SIG-M5 treated with dmso at 0.1 percent for 504 hours (cell line): ENCODE results near the gene BDH1.
"Not testable (repeated sequence)": the region's sequence is repeated elsewhere in the genome, so short reads cannot be mapped to it uniquely, and the experiment has no call there.

ENCODE experiments used
- DNase-seq: peaks from one replicate; lab custom pipeline; 2025; ENCODE audit not compliant: unreplicated experiment; lab: John Stamatoyannopoulos, UW

The BDH1 gene

DNA sequence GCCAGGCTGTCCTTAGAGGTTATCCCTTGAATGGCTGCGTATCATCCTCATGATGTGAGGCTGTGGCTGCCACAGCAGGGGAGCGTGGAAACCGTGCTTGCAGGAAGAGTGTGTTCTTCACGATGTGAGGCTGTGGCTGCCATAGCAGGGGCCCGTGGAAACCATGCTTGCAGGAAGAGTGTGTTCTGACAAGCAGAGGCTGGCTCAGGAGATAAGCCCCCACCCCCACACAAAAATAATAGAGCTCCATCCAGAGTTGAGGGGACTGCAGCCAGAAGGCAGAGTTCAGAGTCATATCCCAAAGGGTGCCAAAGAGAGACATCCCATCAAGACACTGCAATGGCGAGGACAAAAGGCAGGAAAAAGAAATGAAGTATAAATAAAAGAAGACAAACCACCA is 22.6 kb upstream of the BDH1 start:
- no peak for DNase-seq

DNA sequence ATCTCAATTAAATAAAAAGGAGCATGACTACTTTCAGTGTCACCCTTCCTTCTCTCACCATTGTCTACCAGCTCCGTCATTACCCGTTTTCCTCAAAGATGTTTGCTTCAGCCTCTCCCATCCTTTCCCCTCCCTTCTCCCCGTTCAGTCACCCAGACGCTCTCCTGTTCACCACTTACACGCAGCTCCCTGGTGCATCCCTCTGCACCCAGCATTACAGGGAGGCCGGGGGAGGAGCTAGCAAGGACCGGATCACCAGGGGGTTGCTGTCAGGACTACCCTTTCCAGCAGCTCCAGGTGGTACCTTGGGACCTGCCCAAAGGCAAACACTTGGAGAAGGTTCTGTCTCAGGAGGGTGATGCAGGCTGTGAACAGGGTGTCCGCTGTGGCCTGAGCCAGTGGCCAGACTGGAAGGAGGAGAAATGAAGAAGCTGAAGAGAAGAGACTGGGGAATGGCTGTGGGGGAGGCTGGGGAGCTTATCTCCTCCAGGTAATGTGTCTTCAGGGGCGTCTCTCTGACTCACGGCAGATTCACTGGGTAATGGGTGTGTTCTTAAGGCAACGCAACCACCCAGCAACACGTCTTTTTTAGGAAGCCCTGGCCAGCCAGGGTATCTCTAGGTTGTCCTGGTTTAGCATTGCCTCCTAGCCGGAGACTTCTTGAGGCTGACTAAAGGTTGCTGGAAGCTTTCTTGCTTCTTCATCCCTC is 21.8 kb upstream of the BDH1 start:
- no peak for DNase-seq

DNA sequence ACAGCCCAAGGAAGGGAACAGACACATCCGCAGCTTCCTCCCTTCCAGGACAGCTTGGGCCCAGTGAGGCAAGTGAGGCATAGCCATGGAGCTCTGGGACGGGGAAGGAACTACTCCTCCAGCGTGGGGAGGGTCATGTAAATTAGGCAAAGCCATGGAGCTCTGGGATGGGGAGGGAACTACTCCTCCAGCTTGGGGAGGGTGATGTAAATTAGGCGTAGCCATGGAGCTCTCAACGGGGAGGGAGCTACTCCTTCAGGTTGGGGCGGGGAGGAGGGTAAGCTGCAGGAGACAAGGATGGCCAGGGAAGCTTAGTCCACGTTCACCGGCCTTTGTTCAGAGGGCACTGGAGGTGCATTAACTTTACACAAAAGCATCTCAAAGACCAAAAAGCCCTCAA is 21.1 kb upstream of the BDH1 start:
- DNase-seq = no peak

DNA sequence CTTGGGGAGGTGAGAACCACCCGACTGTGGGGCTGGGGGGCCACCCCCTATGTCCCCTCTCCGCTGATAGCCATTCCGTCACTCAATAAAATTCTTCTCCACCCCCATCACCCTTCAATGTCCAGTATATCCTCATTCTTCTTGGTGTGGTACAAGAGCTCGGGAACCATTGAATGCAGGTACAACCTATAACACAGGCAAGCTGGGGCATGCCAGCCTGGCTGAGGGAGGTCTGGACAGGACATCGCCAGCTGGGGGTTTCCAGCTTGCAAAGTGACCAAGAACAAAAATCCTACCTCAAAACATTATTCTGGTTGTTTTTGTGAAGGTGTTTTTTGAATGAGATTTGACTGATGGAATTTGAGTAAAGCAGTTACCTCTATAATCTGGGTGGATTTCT is 19.6 kb upstream of the BDH1 start:
- DNase-seq = no peak

DNA sequence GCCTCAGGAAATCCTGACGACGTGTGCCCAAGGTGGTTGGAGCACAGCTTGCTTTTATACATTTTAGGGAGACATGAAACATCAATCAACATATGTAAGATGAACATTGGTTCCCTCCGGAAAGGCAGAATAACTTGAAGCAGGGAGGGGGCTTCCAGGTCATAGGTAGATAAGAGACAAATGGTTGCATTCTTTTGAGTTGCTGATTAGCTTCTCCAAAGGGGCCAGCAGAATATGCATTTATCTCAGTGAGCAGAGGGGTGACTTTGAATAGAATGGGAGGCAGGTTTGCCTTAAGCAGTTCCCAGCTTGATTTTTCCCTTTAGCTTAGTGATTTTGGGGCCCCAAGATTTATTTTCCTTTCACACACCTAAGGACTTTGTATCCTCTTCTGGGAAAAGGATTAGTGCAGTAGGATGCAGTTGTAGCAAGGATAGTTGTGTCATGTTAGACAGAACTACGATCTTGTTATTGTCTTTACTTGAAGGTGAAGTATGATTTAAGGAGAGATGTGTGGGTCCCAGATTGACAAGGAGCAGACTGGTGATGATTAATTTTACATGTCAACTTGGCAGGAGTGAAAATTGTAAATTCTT is 18.7 kb upstream of the BDH1 start:
- DNase-seq = not testable (repeated sequence)

DNA sequence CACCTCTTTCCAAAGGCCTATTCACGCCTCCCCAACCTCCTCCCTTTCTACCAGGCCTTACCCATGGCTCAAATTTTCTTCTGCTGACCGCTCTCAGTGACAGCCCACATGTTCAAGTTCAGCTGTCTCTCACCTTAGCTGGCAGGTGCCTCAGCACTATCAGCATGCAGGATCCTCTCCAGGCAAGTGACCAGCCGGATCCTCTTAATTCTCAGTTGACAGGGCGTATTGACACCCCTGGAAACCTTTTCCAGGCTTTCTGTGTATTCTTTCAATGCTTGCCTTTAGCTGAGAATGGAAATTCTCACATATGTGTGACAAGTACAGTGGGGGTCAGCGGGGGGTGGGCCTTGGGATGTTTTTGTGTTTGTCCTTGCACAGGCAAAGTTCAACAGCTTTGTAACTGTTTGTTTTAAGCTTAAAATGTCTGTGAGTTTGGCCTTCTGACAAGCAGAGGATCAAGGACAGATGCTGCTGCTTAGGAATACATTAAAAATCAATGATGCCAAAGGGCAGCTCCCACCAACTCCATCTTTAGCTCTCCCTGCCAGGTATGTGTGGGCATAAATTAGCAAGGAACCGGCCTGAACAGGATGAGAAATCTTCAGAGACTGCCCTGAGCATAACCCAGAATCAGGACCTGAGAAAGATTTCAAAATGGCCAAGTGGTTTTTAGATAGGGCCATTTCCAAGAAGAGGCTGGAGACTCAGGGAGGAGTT is 17.4 kb upstream of the BDH1 start:
- no peak for DNase-seq

DNA sequence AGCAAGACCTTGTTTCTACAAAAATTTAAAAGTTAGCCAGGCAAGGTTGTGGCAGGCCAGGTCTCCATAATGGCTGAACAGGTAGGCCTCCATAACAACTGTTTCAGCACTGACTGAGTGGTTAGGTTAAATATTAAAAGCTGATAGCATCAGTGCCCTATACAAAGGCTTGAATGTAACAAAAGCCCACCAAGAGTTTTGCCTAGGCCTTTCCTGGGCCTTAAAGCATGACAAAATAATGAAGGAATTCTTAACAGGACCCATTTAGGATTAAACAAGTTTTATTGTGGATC is 16.1 kb upstream of the BDH1 start:
- not testable (repeated sequence) for DNase-seq

DNA sequence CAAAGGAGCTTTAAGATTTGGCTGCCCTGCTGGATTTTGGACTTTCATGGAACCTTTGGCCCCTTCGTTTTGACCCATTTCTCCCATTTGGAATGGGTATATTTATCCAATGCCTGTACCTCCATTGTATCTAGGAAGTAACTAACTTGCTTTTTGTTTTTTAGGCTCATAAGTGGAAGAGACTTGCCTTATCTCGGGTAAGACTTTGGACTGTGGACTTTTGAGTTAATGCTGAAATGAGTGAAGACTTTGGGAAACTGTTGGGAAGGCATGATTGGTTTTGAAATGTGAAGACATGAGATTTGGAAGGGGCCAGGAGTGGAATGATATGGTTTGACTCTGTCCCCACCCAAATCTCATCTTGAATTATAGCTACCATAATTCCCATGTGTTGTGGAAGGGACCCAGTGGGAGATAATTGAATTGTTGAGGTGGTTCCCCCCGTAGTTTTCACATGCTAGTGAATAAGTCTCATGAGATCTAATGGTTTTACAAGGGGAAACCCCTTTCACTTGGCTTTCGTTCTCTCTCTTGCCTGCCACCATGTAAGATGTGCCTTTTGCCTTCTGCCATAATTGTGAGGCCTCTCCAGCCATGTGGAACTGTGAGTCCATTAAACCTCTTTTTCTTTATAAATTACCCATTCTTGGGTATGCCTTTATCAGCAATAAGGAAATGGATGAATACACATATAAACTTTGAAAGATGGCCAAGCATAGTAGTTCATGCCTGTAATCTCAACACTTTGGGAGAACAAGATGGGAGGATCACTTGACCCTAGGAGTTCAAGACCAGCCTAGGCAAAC is 15.5 kb upstream of the BDH1 start:
- DNase-seq = not testable (repeated sequence)

DNA sequence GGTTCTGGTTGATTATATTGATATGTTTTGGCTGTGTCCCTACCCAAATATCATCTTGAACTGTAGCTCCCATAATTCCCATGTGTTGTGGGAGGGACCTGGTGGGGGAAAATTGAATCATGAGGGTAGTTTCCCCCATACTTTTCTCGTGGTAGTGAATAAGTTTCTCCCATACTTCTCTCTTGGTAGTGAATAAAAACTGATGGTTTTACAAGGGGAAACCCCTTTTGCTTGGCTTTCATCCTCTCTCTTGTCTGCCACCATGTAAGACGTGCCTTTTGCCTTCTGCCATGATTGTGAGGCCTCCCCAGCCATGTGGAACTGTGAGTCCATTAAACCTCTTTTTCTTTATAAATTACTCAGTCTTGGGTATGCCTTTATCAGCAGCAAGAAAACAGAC is 13.7 kb upstream of the BDH1 start:
- not testable (repeated sequence) for DNase-seq

DNA sequence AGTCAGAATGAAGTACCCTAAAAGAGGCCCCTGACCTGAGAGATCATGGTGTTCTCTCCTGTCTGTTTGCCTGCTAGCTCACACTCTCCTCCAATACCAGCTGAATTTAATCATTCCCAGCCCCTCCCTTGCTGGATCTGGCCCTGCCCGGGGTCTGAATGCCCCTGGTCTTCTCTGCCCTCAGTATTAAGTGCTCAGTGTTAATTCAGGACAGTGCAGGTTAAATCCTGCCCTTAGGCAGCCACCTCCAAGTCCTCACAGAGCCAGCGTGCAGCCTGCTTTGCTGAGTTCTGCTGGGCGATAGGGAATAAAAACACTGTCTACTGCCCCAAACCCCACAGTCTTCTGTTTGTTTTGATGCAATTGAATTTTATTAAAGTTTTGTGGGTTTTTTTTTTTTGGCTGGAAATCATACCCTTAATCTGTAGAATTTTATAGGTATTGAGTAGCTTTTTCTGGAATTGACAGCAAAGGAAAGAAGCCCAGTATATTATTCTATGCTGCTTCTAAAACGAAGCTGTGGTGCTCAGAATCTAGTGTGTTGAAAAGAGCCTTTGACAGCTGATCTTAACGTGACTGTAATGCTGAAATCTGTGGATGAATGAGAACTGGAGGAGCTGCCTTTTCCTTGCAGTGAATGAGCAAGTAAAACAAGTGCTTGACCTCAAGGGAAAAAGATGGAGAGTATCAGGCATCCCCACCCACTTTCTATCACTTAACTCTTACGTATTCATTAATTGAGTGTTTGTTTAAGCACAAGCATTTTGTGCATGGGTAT is 12.3 kb upstream of the BDH1 start:
- no peak for DNase-seq

DNA sequence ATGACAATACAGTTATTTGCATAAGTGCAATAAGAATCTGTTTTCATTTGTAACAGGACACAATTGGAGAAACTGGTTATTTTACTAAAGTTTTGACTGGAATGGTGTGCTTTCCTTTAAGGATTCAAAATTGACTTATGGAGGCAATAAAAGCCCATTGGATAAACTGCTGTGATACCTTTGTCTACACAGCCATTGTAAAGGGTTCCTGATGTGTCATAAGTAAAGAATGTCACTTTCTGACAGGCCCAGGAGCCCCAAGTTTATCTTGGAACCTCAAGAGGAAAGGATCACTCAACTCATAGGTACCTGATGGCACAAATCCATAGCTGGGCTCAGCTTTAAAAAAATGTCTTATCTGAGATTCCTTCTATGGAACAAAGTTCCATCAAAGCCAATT is 10.4 kb upstream of the BDH1 start:
- not testable (repeated sequence) for DNase-seq

DNA sequence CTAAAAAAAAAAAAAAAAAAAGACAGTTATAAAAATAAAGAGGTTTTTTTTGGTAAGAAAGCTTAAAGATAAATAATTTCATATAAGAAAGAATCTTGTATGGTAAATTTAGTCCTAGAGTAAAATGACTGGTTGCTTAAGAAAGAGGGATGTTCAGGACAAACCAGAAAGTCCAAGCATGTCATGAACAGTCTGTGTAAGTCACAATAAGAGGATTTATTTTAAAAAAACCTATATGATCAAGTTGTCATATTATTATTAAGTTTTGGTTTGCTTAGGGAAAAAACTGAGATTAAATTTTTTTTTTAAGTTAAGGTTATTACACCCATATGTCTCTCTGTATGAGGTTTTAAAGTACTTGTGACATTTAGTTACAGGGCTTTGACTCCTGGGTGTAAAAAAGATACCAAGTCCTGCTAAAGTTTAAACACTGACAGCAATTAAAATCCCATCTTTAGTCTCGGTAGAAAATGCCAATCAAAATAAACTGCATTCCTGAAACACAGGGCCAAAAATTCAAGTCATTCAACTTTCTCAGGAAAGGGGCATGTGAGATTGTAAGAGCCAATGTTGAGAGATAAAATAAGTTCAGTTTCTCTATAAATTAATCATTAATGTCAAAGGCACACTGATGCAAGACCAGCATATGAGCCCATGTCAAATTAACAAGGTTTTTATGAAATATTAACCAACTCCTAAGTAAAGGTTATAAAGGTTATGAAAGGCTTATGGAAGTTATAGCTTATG is 8.5 kb upstream of the BDH1 start:
- DNase-seq = no peak

DNA sequence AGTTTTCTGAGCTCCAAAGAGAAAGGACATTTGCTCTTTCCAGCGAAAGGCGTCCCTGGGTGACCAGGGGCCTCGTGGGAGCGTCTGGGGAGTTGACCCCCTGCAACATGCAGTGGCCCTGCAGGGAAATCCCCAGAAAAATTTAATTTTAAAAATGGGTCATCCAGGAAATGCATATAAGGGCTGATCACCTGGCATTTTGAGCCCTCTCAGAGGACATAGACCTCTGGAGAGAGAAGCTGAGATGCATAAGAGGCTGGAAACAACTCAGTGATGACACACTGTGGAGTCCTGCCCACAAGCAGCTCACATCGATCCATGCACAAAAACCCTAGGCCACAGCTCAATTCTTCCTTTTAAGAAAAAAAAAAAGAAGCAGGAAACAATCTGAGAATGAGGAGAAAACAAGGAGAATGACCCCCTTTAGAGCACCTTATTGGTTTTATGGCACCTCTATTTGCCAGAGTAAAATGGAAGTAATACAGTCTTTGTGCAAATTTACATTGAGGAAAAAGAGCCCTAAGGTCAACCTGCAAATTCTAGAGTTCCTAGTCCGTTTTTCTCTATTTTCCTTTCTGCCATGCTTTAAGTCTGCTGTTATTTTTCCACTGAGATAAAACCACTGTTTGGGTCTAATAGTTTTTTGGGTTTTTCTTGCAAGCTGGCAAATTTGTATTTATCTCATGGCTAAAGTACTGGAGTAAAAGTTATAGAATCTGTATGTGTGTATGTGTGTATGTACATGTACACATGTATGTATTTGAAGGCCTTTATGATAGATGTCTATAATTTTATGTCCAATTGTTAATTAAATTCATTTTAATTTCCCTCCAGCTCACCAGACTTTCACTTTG is 6.9 kb upstream of the BDH1 start:
- DNase-seq = no peak

DNA sequence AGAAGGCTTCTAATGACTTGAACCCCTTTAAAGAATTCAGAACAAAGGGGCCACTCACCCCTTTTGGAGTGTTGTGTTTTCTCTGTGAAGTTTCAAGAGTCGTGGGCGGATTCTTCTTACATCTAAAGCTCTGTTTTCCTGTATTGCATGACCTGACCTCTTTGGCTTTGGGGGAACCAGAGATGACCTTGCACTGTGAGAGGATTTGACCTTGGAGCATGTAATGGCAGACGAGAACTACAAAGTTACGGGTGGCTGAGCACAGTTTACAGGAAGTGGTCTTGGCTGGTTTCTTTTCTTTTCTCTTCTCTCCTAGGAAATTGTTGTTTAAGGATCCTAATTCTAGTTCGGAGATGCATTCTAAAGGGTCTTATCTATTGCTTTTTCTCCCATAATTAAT is 6.2 kb upstream of the BDH1 start:
- no peak for DNase-seq

DNA sequence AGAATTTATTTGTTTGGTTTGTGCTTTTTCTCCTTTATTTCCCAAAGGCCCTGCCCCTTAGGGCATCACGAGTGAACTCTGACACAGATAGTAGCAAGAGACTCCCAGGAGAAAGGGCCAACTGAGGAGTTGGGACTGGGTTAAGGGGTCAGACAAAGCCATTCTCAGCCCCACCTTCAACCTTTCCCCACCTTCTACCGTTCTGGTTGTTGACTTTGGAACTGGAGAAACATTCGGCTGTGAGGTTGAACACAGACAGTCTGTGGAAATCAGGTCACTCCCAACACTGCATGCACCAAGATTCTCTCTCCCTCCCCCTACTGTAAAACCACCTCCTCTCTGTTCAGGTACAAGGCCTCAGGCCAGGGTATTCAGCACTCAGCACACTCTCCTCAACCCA is 3.9 kb upstream of the BDH1 start:
- DNase-seq = no peak

DNA sequence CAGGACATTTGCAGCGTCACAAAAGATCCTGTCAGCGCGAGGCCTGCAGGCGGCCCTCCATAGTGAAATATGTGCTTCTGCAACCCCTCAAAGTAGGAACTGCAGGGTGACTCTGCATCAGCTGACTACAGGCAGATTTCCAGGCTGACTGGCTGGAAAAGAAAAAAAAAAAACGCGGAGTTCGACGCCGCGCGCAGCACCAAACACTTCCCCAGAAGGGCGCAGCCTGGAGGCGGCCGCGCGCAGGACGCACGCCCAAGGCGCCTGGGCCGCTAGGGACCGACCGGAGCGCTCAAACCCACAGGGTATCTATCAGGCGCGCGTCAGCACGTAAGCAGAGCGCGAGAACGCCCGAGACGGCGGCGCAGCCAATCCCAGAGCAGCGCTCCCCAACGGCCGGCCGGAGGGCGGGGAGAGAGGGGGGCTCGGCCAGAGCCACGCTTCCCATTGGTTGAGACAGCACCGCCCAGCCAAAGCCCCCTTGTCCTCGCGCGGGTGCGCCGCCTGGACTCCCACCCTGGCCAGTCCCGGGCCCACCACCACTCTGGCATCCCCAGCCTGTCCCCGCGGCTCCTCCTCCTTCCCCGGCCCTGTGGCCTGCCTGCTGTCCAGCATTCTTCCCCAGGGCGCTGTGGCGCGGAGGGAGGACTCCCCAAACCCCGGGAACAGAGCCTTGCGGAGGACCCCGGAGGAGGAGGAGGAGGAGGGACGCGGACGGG is 1.0 kb downstream of the BDH1 start:
- peak; percentile 98 for DNase-seq

DNA sequence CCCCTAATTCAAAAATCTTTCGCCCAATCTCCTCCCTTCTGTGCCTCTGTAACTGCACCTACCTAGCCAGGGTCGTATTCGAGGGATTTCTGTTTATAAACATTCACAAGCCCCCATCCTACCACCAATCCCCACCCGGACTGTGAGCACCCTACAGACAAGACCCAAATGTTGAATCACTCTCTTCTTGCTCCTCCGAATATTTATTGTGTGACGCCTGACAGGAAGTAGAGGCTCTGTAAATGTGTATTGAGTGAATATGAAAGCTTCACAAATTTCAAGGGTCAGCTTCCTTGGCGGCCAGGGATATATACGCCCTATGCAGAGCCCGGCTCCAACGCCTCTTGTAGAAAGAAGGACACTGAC is 1.6 kb downstream of the BDH1 start:
- peak; percentile 45 for DNase-seq

DNA sequence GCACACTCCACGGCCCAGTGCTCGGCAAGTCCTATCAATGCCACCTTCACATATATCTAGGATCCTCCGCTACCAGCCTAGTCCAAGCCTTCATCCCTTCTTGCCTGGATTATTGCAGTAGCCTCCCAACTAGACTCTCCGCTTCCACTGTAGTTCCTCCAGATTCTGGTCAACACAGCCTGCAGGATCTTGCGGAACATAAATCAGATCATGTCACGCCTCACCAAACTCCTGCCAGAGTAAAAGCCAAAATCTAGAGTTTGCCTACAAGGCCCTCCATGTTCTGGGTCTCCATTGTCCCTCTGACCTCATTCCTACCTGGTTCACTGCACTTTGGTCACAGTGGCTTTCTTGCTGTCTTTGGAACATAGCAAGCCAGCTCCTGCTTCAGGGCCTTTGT is 3.6 kb downstream of the BDH1 start:
- no peak for DNase-seq

DNA sequence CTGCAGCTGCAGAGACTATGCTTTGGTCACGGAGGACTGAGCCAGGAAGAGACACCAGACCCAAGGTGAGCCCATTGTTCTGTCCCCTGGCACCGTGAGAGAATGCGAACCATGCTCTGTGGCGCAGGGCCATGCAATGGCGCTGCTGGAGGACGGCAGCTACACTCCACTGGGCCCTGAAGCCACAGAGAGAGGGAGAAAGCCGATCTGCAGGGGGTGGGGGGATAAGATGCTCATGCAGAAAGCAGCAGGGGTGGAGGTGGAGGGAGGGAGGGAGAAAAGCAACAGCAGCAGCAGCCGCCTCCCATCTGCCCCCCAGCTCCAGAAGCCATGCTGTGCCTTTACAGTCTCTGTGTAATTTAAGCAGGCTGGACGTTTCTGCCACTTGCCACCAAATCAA is 5.3 kb downstream of the BDH1 start:
- no peak for DNase-seq
